Thyroid gland (tissue), 4 donors: ENCODE results near the gene EGLN3.

Experiments used
- POLR2A ChIP-seq, 2 donors: fragments of 450-650 bp; IDR thresholded peaks; one replicate each; pipeline ENCODE4 v1.6.1; 2017; ENCODE audit warnings: antibody characterized with exemption in 2 of 2, mild to moderate bottlenecking in 2 of 2, moderate library complexity in 1 of 2
- TF ChIP-seq, protein P1 (sequence below), 6 experiments: fragments of 200-600 bp in 3 of 6; fragments of 450-650 bp in 3 of 6; sonication (generic) in 3 of 6; IDR thresholded peaks; one replicate each; pipeline ENCODE4 v1.5.1; 2016 to 2019; ENCODE audit warnings: antibody characterized with exemption in 6 of 6, mild to moderate bottlenecking in 2 of 6, inconsistent platforms in 1 of 6, moderate library complexity in 1 of 6

DNA sequence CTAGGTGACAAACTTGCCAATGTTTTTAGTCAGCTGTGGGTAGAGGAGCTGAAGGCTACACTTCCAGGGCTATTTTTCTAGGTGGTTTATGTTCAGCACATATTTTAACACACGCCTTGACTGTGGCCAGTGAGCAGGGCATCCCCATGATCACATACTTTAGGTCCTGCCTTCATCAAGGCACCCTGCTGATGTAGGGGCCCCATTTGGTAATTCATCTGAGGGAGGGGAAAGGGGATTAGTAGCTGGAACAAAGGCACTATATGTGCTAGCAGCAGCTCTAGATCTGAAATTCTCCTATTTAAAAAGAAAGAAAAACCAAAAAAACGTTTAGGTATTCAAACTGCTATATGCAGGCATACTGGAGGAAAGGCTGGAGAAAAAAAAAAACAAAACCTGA, 14.5 kb downstream of the EGLN3 start:
- TF ChIP-seq, protein P1, sequence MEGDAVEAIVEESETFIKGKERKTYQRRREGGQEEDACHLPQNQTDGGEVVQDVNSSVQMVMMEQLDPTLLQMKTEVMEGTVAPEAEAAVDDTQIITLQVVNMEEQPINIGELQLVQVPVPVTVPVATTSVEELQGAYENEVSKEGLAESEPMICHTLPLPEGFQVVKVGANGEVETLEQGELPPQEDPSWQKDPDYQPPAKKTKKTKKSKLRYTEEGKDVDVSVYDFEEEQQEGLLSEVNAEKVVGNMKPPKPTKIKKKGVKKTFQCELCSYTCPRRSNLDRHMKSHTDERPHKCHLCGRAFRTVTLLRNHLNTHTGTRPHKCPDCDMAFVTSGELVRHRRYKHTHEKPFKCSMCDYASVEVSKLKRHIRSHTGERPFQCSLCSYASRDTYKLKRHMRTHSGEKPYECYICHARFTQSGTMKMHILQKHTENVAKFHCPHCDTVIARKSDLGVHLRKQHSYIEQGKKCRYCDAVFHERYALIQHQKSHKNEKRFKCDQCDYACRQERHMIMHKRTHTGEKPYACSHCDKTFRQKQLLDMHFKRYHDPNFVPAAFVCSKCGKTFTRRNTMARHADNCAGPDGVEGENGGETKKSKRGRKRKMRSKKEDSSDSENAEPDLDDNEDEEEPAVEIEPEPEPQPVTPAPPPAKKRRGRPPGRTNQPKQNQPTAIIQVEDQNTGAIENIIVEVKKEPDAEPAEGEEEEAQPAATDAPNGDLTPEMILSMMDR (IDR thresholded peaks at IDR 0.05) = no peak
- TF ChIP-seq POLR2A (IDR thresholded peaks at IDR 0.05) = no peak
